Measurements from ENCODE around the gene ACTL8.
"Not testable (repeated sequence)": the region's sequence is repeated elsewhere in the genome, so short reads cannot be mapped to it uniquely, and the experiment has no call there.

The ACTL8 gene

GRCh38 chr1:17735793-17736192, 19.3 kb upstream of the ACTL8 start:
- H3K9me3 ChIP-seq (ENCODE audit: control insufficient read depth in 1 of 2, low read length in 2 of 2): no peaks in the 10 kb centered on the region
- no peaks in the 10 kb centered on the region for H3K36me3 ChIP-seq (ENCODE audit: control insufficient read depth in 1 of 2, insufficient read depth in 2 of 2, low read length in 2 of 2)
- no peak overlapping the region for H3K4me3 ChIP-seq (ENCODE audit: low read depth in 1 of 2, low read length in 2 of 2)
- no peaks in the 10 kb centered on the region for H3K4me1 ChIP-seq (ENCODE audit: control insufficient read depth in 1 of 2, insufficient read depth in 2 of 2, low read length in 2 of 2)
- no peak overlapping the region for H3K27ac ChIP-seq (ENCODE audit: low read length)
- H3K27me3 ChIP-seq (ENCODE audit: low read depth, low read length): peaks cover 10% of the 10 kb centered on the region

DNA sequence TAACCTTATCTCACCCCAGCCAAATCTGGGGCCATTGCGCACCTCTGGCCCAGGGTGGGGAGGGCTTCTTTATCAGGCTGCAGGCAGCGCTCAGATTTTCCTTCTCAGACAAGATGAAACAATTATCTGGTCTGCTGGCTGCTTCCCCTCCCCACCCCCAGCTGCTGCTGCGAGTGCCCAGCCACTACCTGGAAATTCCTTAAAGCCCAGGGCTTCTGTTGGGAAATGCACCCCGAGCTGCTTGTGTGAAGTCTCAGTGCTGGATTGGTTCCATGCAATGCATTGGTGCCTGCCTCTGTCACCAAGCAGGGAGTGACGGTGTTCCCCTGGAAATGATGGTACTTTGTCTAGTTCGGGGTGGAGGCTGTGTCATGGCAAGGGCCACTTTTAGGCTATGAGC, 18.5 kb upstream of the ACTL8 start:
- Histone ChIP-seq H3K4me1 (ENCODE audit: control insufficient read depth in 1 of 2, insufficient read depth in 2 of 2, low read length in 2 of 2) (no peaks in the 10 kb centered on the region), H3K4me3 (ENCODE audit: low read depth in 1 of 2, low read length in 2 of 2) (no peak overlapping the region), H3K36me3 (ENCODE audit: control insufficient read depth in 1 of 2, insufficient read depth in 2 of 2, low read length in 2 of 2) (no peaks in the 10 kb centered on the region), H3K27ac (ENCODE audit: low read length) (no peak overlapping the region), H3K27me3 (ENCODE audit: low read depth, low read length) (peaks cover 10% of the 10 kb centered on the region), H3K9me3 (ENCODE audit: control insufficient read depth in 1 of 2, low read length in 2 of 2) (no peaks in the 10 kb centered on the region)

- peaks cover 5% of the 10 kb centered on the region for H3K27me3 ChIP-seq (ENCODE audit: low read depth, low read length)
Observed at GRCh38 chr1:17739050-17739449, 16.1 kb upstream of the ACTL8 start.

GRCh38 chr1:17741052-17741451, 14.1 kb upstream of the ACTL8 start:
- peaks cover 0 to 4% of the 10 kb centered on the region in 2 donors for H3K4me1 ChIP-seq (ENCODE audit: control insufficient read depth in 1 of 2, insufficient read depth in 2 of 2, low read length in 2 of 2)
- H3K27me3 ChIP-seq (ENCODE audit: low read depth, low read length): peaks cover 4% of the 10 kb centered on the region
- no peak overlapping the region for H3K4me3 ChIP-seq (ENCODE audit: low read depth in 1 of 2, low read length in 2 of 2)
- H3K9me3 ChIP-seq (ENCODE audit: control insufficient read depth in 1 of 2, low read length in 2 of 2): no peaks in the 10 kb centered on the region
- no peaks in the 10 kb centered on the region for H3K36me3 ChIP-seq (ENCODE audit: control insufficient read depth in 1 of 2, insufficient read depth in 2 of 2, low read length in 2 of 2)
- H3K27ac ChIP-seq (ENCODE audit: low read length): no peak overlapping the region

More at GRCh38 chr1:17739050-17739449, 16.1 kb upstream of the ACTL8 start:
- H3K36me3 ChIP-seq (ENCODE audit: control insufficient read depth in 1 of 2, insufficient read depth in 2 of 2, low read length in 2 of 2): no peaks in the 10 kb centered on the region
- no peak overlapping the region for H3K27ac ChIP-seq (ENCODE audit: low read length)
- peaks cover 0 to 4% of the 10 kb centered on the region in 2 donors for H3K4me1 ChIP-seq (ENCODE audit: control insufficient read depth in 1 of 2, insufficient read depth in 2 of 2, low read length in 2 of 2)
- H3K9me3 ChIP-seq (ENCODE audit: control insufficient read depth in 1 of 2, low read length in 2 of 2): no peaks in the 10 kb centered on the region
- H3K4me3 ChIP-seq (ENCODE audit: low read depth in 1 of 2, low read length in 2 of 2): no peak overlapping the region

GRCh38 chr1:17742583-17742982, 12.6 kb upstream of the ACTL8 start:
- Histone ChIP-seq H3K4me1 (ENCODE audit: control insufficient read depth in 1 of 2, insufficient read depth in 2 of 2, low read length in 2 of 2) (peaks cover 0 to 4% of the 10 kb centered on the region in 2 donors), H3K36me3 (ENCODE audit: control insufficient read depth in 1 of 2, insufficient read depth in 2 of 2, low read length in 2 of 2) (no peaks in the 10 kb centered on the region), H3K27me3 (ENCODE audit: low read depth, low read length) (no peaks in the 10 kb centered on the region), H3K9me3 (ENCODE audit: control insufficient read depth in 1 of 2, low read length in 2 of 2) (no peaks in the 10 kb centered on the region), H3K4me3 (ENCODE audit: low read depth in 1 of 2, low read length in 2 of 2) (no peak overlapping the region), H3K27ac (ENCODE audit: low read length) (no peak overlapping the region)

GRCh38 chr1:17743008-17743647, 12.0 kb upstream of the ACTL8 start:
- H3K36me3 ChIP-seq (ENCODE audit: control insufficient read depth in 1 of 2, insufficient read depth in 2 of 2, low read length in 2 of 2): no peaks in the 10 kb centered on the region
- peaks cover 0 to 4% of the 10 kb centered on the region in 2 donors for H3K4me1 ChIP-seq (ENCODE audit: control insufficient read depth in 1 of 2, insufficient read depth in 2 of 2, low read length in 2 of 2)
- no peak overlapping the region for H3K27ac ChIP-seq (ENCODE audit: low read length)
- H3K4me3 ChIP-seq (ENCODE audit: low read depth in 1 of 2, low read length in 2 of 2): no peak overlapping the region
- H3K27me3 ChIP-seq (ENCODE audit: low read depth, low read length): no peaks in the 10 kb centered on the region
- no peaks in the 10 kb centered on the region for H3K9me3 ChIP-seq (ENCODE audit: control insufficient read depth in 1 of 2, low read length in 2 of 2)

DNA sequence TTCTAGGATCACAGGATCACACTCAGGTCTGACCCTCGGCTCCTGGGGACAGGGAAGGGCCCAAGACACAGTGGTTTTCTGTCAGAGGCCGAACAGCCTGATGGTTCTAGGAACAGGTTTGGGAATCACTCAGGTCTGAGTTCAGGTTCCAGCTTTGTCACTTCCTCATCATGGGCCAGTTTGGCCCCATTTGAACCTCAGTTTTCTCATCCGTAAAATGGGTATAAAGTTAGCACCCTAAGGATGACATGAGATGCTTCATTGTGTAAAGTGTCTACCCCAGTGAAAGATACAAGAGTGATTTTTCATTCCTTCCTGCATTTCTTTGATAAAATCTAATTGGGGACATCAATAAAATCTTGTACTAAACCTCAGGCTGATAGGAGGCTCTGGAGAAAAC, 11.2 kb upstream of the ACTL8 start:
- no peaks in the 10 kb centered on the region for H3K27me3 ChIP-seq (ENCODE audit: low read depth, low read length)
- no peaks in the 10 kb centered on the region for H3K36me3 ChIP-seq (ENCODE audit: control insufficient read depth in 1 of 2, insufficient read depth in 2 of 2, low read length in 2 of 2)
- H3K9me3 ChIP-seq (ENCODE audit: control insufficient read depth in 1 of 2, low read length in 2 of 2): no peaks in the 10 kb centered on the region
- H3K4me1 ChIP-seq (ENCODE audit: control insufficient read depth in 1 of 2, insufficient read depth in 2 of 2, low read length in 2 of 2): peaks cover 0 to 4% of the 10 kb centered on the region in 2 donors
- H3K4me3 ChIP-seq (ENCODE audit: low read depth in 1 of 2, low read length in 2 of 2): no peak overlapping the region
- no peak overlapping the region for H3K27ac ChIP-seq (ENCODE audit: low read length)

DNA sequence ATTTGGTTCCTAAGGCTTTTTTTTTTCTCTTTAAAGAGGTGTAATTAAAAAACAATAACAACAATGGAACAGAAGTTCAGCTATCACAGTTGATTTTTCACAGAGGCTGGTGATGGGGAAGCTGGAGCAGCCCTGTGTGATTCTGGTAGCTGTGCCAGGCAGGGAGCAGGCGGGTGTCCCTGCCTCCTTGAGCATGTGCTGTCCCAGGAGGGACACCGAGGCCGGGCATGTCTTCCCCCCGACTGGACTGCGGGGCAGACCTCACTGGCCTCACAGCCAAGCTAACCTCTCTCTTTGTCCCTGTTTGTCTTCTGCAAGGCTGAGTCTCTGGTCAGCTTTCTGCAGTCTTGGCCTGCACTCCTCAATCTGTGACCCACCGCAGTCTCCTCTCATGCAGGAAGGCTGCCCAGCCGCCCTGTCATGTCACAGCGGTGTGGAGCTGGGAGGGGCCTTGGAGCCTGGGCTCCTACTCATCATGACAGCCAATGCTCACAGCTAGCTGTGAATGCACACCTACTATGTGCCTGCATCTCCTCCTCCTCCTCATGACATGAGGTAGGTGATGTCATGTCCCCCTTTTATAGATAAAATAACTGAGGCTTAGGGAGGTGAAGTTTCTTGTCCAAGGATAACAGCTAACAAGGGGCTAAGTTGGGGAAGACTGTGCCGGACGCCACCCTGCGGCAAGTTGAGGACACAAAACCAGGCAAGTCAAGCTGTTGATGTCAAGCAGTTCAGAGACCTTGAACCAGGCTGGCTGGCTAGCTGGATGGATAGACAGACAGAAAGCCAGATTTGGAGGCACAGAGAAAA, 10.3 kb upstream of the ACTL8 start:
- no peak overlapping the region for H3K4me3 ChIP-seq (ENCODE audit: low read depth in 1 of 2, low read length in 2 of 2)
- no peaks in the 10 kb centered on the region for H3K36me3 ChIP-seq (ENCODE audit: control insufficient read depth in 1 of 2, insufficient read depth in 2 of 2, low read length in 2 of 2)
- H3K9me3 ChIP-seq (ENCODE audit: control insufficient read depth in 1 of 2, low read length in 2 of 2): no peaks in the 10 kb centered on the region
- H3K27me3 ChIP-seq (ENCODE audit: low read depth, low read length): no peaks in the 10 kb centered on the region
- no peak overlapping the region for H3K27ac ChIP-seq (ENCODE audit: low read length)
- peaks cover 0 to 4% of the 10 kb centered on the region in 2 donors for H3K4me1 ChIP-seq (ENCODE audit: control insufficient read depth in 1 of 2, insufficient read depth in 2 of 2, low read length in 2 of 2)

DNA sequence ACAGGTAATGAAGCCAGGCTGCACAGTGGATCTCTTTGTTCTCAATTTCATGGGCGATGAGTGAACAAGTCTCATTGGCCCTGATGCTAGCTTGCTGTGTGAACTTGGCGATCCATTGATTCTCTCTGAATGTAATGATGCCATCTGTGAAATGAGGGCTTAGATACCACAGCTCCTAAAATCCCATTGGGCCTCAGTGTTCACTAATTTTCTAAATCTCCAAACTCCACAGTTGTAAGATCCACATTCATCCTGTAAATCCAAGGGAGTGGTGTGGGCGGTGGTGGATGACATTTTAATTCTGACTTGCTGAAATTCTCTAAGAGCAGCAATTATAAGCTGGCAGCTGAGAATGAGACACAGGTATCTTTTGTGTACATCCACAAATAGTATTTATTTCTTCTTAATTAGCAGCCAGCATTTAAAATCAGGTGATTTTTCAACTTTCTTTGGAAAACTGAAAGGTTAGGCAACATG, 9.6 kb upstream of the ACTL8 start:
- H3K4me1 ChIP-seq (ENCODE audit: control insufficient read depth in 1 of 2, insufficient read depth in 2 of 2, low read length in 2 of 2): peaks cover 0 to 4% of the 10 kb centered on the region in 2 donors
- H3K36me3 ChIP-seq (ENCODE audit: control insufficient read depth in 1 of 2, insufficient read depth in 2 of 2, low read length in 2 of 2): no peaks in the 10 kb centered on the region
- H3K27me3 ChIP-seq (ENCODE audit: low read depth, low read length): no peaks in the 10 kb centered on the region
- no peak overlapping the region for H3K27ac ChIP-seq (ENCODE audit: low read length)
- no peaks in the 10 kb centered on the region for H3K9me3 ChIP-seq (ENCODE audit: control insufficient read depth in 1 of 2, low read length in 2 of 2)
- H3K4me3 ChIP-seq (ENCODE audit: low read depth in 1 of 2, low read length in 2 of 2): no peak overlapping the region

DNA sequence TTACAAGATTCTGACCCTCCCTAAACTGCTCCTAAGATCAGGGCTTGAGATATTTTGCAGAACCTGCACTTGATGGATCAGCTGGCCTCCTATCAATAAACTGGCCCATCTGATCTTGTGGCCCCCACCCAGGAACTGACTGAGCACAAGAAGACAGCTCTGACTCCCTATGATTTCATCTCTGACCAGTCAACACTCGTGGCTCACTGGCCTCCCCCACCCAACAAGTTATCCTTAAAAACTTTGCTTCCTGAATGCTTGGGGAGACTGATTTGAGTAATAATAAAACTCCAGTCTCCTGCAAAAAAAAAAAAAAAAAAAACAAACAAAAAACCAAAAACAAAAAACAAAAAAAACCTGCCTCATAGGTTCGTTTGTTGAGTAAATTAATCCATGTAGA, 8.9 kb upstream of the ACTL8 start:
- H3K27me3 ChIP-seq (ENCODE audit: low read depth, low read length); H3K9me3 ChIP-seq (ENCODE audit: control insufficient read depth in 1 of 2, low read length in 2 of 2); H3K4me3 ChIP-seq (ENCODE audit: low read depth in 1 of 2, low read length in 2 of 2); H3K27ac ChIP-seq (ENCODE audit: low read length); H3K4me1 ChIP-seq (ENCODE audit: control insufficient read depth in 1 of 2, insufficient read depth in 2 of 2, low read length in 2 of 2); H3K36me3 ChIP-seq (ENCODE audit: control insufficient read depth in 1 of 2, insufficient read depth in 2 of 2, low read length in 2 of 2): not testable (repeated sequence)

- H3K9me3 ChIP-seq (ENCODE audit: control insufficient read depth in 1 of 2, low read length in 2 of 2): no peaks in the 10 kb centered on the region
- no peak overlapping the region for H3K4me3 ChIP-seq (ENCODE audit: low read depth in 1 of 2, low read length in 2 of 2)
- H3K4me1 ChIP-seq (ENCODE audit: control insufficient read depth in 1 of 2, insufficient read depth in 2 of 2, low read length in 2 of 2): peaks cover 0 to 4% of the 10 kb centered on the region in 2 donors
- no peak overlapping the region for H3K27ac ChIP-seq (ENCODE audit: low read length)
- H3K36me3 ChIP-seq (ENCODE audit: control insufficient read depth in 1 of 2, insufficient read depth in 2 of 2, low read length in 2 of 2): no peaks in the 10 kb centered on the region
- H3K27me3 ChIP-seq (ENCODE audit: low read depth, low read length): no peaks in the 10 kb centered on the region
Observed at GRCh38 chr1:17746920-17747319, 8.2 kb upstream of the ACTL8 start.
